OCI-LY7 (cell line): ENCODE data around the gene GALR3. TPM values are rescaled to one million over a fixed set of nuclear protein-coding genes. Genes with fewer than 3 reads are reported as not detected.

Experiments used
- BruUV-seq: library from RNA; stranded (reverse); fragments of 400-500 nt; replicated peaks from 2 replicates; lab custom pipeline; 2021; lab: Mats Ljungman, UMichigan
- CTCF ChIA-PET: fragments of 300-600 bp; sonication (Branson Sonifier 250); formaldehyde crosslinking; loops from one replicate; lab custom pipeline; 2022; ENCODE audit warnings: antibody characterized with exemption; ENCODE audit not compliant: unreplicated experiment; lab: Charles Lee
- POLR2A ChIA-PET: fragments of 300-600 bp; sonication (Branson Sonifier 250); formaldehyde crosslinking; loops from one replicate; lab custom pipeline; 2022; ENCODE audit warnings: antibody characterized with exemption; lab: Charles Lee
- DNase-seq: peaks from one replicate; pipeline ENCODE4 v3.0.0-alpha.2; 2015; ENCODE audit warnings: low spot score
- H2AFZ ChIP-seq: fragments of 200-600 bp; sonication (generic), shearing (Covaris generic); 2 replicates; pipeline ENCODE4 v1.6.1; 2014; ENCODE audit warnings: mild to moderate bottlenecking, antibody characterized with exemption, low read length, moderate library complexity
- H3K27ac ChIP-seq: fragments of 200-600 bp; sonication (generic); 2 replicates; pipeline ENCODE4 v1.5.1; 2014; ENCODE audit warnings: mixed run types, low read depth, mild to moderate bottlenecking, moderate library complexity, low read length, inconsistent platforms; ENCODE audit not compliant: poor library complexity, severe bottlenecking
- H3K36me3 ChIP-seq: fragments of 200-600 bp; sonication (generic); 2 replicates; pipeline ENCODE4 v1.6.1; 2014; ENCODE audit warnings: mild to moderate bottlenecking, antibody characterized with exemption, low read length, moderate library complexity, mixed read lengths; ENCODE audit not compliant: insufficient read depth
- H3K4me1 ChIP-seq: fragments of 200-600 bp; sonication (generic); 2 replicates; pipeline ENCODE4 v1.5.1; 2014; ENCODE audit warnings: mild to moderate bottlenecking, low read length; ENCODE audit not compliant: insufficient read depth, poor library complexity, severe bottlenecking
- H3K4me2 ChIP-seq: fragments of 200-600 bp; sonication (generic); 2 replicates; pipeline ENCODE4 v1.6.1; 2014; ENCODE audit warnings: mild to moderate bottlenecking, low read length
- H3K4me3 ChIP-seq: fragments of 200-600 bp; sonication (generic); 2 replicates; pipeline ENCODE4 v1.5.1; 2014; ENCODE audit warnings: mild to moderate bottlenecking, low read depth, low read length; ENCODE audit not compliant: poor library complexity, severe bottlenecking
- H3K79me2 ChIP-seq: fragments of 200-600 bp; sonication (generic); 2 replicates; pipeline ENCODE4 v1.6.1; 2016; ENCODE audit warnings: low read depth, mild to moderate bottlenecking, low read length, moderate library complexity, mixed read lengths; ENCODE audit not compliant: insufficient read depth
- H3K9me2 ChIP-seq: fragments of 200-600 bp; sonication (generic); 2 replicates; pipeline ENCODE4 v1.6.1; 2016; ENCODE audit warnings: mild to moderate bottlenecking, low read length, mixed read lengths; ENCODE audit not compliant: insufficient read depth
- H3K9me3 ChIP-seq: fragments of 200-600 bp; sonication (generic); 2 replicates; pipeline ENCODE4 v1.6.1; 2014; ENCODE audit warnings: mild to moderate bottlenecking, mixed run types, low read length, mixed read lengths
- H4K20me1 ChIP-seq: fragments of 200-600 bp; sonication (generic); 2 replicates; pipeline ENCODE4 v1.6.1; 2014; ENCODE audit warnings: mild to moderate bottlenecking, antibody characterized with exemption, low read length, moderate library complexity, mixed read lengths; ENCODE audit not compliant: insufficient read depth
- EZH2phosphoT487 ChIP-seq: fragments of 200-600 bp; sonication (generic); IDR thresholded peaks from 2 replicates; pipeline ENCODE4 v1.6.1; 2018; ENCODE audit warnings: low read depth, borderline replicate concordance, mild to moderate bottlenecking, mixed run types, antibody characterized with exemption, low read length, moderate library complexity, mixed read lengths
- intact Hi-C: fragments of 100-400 bp; cut with micrococcal nuclease; formaldehyde crosslinking; loops from one replicate; pipeline ENCODE4 v1.10.0; 2022; ENCODE audit not compliant: unreplicated experiment
- total RNA-seq, 2 experiments: library from RNA; depleted of rRNA in 1 of 2; stranded (reverse); fragments of >200 nt in 1 of 2; shearing (Covaris generic) in 1 of 2; gene quantifications; 2 replicates each; pipeline ENCODE4 v1.2.3, GENCODE V29; 2014 to 2022
- TF ChIP-seq, protein P1 (sequence below): fragments of 200-600 bp; sonication (generic); conservative IDR thresholded peaks from 2 replicates; pipeline ENCODE4 v1.5.1; 2014; ENCODE audit warnings: mild to moderate bottlenecking, antibody characterized with exemption, low read length, moderate library complexity, mixed read lengths

Gene GALR3
- total RNA-seq, 2 experiments from 2014 or later: not detected

DNA sequence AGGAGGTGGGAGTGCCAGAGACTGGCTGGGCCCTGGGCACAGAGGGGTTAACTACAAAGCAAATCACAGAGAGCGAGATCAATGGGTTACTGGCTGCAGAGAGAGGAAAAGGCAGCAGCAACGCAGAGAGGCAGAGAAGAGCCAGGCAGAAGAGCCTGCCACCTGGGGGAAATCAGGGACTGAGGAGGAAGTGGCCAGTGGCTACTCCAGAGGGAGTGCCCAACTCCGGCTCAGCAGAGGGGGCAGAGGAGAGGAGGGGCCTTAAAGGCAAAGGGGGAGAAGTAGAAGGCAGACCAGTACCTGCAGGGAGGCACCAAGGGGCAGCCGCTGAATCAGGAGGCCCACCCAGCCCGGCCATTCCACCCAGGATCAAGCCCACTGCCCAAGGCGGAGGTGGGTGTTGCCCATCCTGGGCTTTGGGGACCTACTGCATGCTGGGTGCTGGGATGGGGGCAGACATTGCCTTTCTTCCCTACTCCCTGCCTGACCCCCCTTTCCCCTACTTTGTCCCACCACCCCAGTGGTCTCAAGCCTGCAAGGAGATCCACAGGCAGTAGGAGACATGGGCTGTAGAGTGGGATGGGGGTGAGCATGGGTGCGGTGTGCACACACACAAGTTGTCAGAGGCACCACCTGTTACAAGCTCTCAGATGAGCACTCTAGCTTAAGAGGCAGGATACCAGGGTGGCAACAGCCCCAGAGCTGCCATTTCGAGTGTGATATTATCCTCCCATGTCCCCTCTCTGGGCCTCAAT is 926 bp upstream of the GALR3 start:
- Histone ChIP-seq H3K4me2 (no peak overlapping the region), H3K4me3 (no peak overlapping the region), H4K20me1 (no peaks in the 10 kb centered on the region), H3K9me3 (no peaks in the 10 kb centered on the region), H3K9me2 (no peaks in the 10 kb centered on the region), H3K4me1 (no peaks in the 10 kb centered on the region), H3K27ac (no peak overlapping the region), H3K36me3 (no peaks in the 10 kb centered on the region), H3K79me2 (no peaks in the 10 kb centered on the region), H2AFZ (no peak overlapping the region)
- DNase-seq: no peak
- BruUV-seq: no TSS peak
- CTCF ChIA-PET: interaction anchor here (0.7 kb wide), 1 partner anchor 23 kb away, joined by 3 read pairs; no protein-coding TSS in a partner anchor
- no peak for TF ChIP-seq EZH2phosphoT487
- TF ChIP-seq, protein P1, sequence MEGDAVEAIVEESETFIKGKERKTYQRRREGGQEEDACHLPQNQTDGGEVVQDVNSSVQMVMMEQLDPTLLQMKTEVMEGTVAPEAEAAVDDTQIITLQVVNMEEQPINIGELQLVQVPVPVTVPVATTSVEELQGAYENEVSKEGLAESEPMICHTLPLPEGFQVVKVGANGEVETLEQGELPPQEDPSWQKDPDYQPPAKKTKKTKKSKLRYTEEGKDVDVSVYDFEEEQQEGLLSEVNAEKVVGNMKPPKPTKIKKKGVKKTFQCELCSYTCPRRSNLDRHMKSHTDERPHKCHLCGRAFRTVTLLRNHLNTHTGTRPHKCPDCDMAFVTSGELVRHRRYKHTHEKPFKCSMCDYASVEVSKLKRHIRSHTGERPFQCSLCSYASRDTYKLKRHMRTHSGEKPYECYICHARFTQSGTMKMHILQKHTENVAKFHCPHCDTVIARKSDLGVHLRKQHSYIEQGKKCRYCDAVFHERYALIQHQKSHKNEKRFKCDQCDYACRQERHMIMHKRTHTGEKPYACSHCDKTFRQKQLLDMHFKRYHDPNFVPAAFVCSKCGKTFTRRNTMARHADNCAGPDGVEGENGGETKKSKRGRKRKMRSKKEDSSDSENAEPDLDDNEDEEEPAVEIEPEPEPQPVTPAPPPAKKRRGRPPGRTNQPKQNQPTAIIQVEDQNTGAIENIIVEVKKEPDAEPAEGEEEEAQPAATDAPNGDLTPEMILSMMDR: no peak
- intact Hi-C loops: no loop called here
- POLR2A ChIA-PET: interaction anchor here (0.6 kb wide), 1 partner anchor 35 kb away, joined by 5 read pairs; no protein-coding TSS in a partner anchor

DNA sequence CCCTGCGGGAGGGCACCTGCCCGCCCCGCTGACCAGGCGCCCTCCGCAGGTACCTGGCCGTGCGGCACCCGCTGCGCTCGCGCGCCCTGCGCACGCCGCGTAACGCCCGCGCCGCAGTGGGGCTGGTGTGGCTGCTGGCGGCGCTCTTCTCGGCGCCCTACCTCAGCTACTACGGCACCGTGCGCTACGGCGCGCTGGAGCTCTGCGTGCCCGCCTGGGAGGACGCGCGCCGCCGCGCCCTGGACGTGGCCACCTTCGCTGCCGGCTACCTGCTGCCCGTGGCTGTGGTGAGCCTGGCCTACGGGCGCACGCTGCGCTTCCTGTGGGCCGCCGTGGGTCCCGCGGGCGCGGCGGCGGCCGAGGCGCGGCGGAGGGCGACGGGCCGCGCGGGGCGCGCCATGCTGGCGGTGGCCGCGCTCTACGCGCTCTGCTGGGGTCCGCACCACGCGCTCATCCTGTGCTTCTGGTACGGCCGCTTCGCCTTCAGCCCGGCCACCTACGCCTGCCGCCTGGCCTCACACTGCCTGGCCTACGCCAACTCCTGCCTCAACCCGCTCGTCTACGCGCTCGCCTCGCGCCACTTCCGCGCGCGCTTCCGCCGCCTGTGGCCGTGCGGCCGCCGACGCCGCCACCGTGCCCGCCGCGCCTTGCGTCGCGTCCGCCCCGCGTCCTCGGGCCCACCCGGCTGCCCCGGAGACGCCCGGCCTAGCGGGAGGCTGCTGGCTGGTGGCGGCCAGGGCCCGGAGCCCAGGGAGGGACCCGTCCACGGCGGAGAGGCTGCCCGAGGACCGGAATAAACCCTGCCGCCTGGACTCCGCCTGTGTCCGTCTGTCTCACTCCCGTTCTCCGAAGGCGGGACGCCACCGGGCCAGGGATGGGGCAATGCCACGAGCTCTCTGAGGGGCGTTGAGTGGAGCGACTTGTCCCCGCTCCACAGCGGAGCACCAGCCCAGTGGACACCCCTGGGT is 1.8 kb downstream of the GALR3 start:
- H3K4me3 ChIP-seq: no peak overlapping the region
- H3K79me2 ChIP-seq: no peaks in the 10 kb centered on the region
- ChIA-PET CTCF (no interaction called here), POLR2A (interaction anchor here (0.6 kb wide), 1 partner anchor 38 kb away, joined by 4 read pairs; no protein-coding TSS in a partner anchor)
- H2AFZ ChIP-seq: no peak overlapping the region
- no peaks in the 10 kb centered on the region for H3K9me2 ChIP-seq
- H4K20me1 ChIP-seq: no peaks in the 10 kb centered on the region
- H3K9me3 ChIP-seq: no peaks in the 10 kb centered on the region
- no peaks in the 10 kb centered on the region for H3K4me1 ChIP-seq
- no peak for DNase-seq
- H3K36me3 ChIP-seq: 0 out of 2 replicates have a peak, but pooled peaks cover 13% of the 10 kb centered on the region
- intact Hi-C loops: no loop called here
- TF ChIP-seq, protein P1: no peak
- TF ChIP-seq EZH2phosphoT487: no peak
- no peak overlapping the region for H3K4me2 ChIP-seq
- no TSS peak for BruUV-seq
- H3K27ac ChIP-seq: no peak overlapping the region
